Fibroblast of lung (primary cell): ENCODE data around the gene ITGAE. TPM values are rescaled to one million over a fixed set of nuclear protein-coding genes. Genes with fewer than 3 reads are reported as not detected.
"Not testable (repeated sequence)": the region's sequence is repeated elsewhere in the genome, so short reads cannot be mapped to it uniquely, and the experiment has no call there.

Experiments used
- DNase-seq, 2 donors: peaks; one replicate each; pipeline versions ENCODE4 v3.0.0 to v3.0.0-alpha.2; 2010; ENCODE audit warnings: low read depth in 2 of 2
- H2AFZ ChIP-seq: 2 replicates; pipeline ENCODE4 v1.5.1; 2012; ENCODE audit warnings: low read length, control low read depth, inconsistent platforms
- H3K27ac ChIP-seq: 2 replicates; pipeline ENCODE4 v1.5.1; 2011; ENCODE audit warnings: low read length, control low read depth; ENCODE audit not compliant: insufficient read depth
- H3K27me3 ChIP-seq: 2 replicates; pipeline ENCODE4 v1.5.1; 2011; ENCODE audit warnings: mild to moderate bottlenecking, low read length; ENCODE audit not compliant: control insufficient read depth, insufficient read depth
- H3K36me3 ChIP-seq: 2 replicates; pipeline ENCODE4 v1.5.1; 2011; ENCODE audit warnings: low read length; ENCODE audit not compliant: control insufficient read depth, insufficient read depth
- H3K4me1 ChIP-seq: 2 replicates; pipeline ENCODE4 v1.5.1; 2011; ENCODE audit warnings: low read length; ENCODE audit not compliant: control insufficient read depth, insufficient read depth; ENCODE audit errors: extremely low read depth
- H3K4me2 ChIP-seq: 2 replicates; pipeline ENCODE4 v1.5.1; 2011; ENCODE audit warnings: low read length, control low read depth; ENCODE audit not compliant: insufficient read depth; ENCODE audit errors: extremely low read depth
- H3K4me3 ChIP-seq, 4 experiments: fragments of 200-600 bp in 1 of 4; sonication (generic) in 1 of 4; replicated peaks in 1 of 4; 2 replicates each; pipeline ENCODE4 v1.5.1; 2011 to 2016; ENCODE audit warnings: low read length in 4 of 4, low read depth in 3 of 4, mild to moderate bottlenecking in 3 of 4, control low read depth in 2 of 4, inconsistent platforms in 1 of 4, mixed read lengths in 1 of 4; ENCODE audit not compliant: insufficient read depth in 1 of 4; ENCODE audit errors: control extremely low read depth in 1 of 4
- H3K79me2 ChIP-seq: 2 replicates; pipeline ENCODE4 v1.5.1; 2012; ENCODE audit warnings: mild to moderate bottlenecking, low read length, inconsistent platforms; ENCODE audit not compliant: control insufficient read depth, insufficient read depth
- H3K9ac ChIP-seq: 2 replicates; pipeline ENCODE4 v1.5.1; 2011; ENCODE audit warnings: mild to moderate bottlenecking, low read length, control low read depth; ENCODE audit not compliant: insufficient read depth
- H3K9me3 ChIP-seq: 2 replicates; pipeline ENCODE4 v1.5.1; 2012; ENCODE audit warnings: low read depth, low read length; ENCODE audit not compliant: control insufficient read depth, insufficient read depth
- H4K20me1 ChIP-seq: 2 replicates; pipeline ENCODE4 v1.5.1; 2011; ENCODE audit warnings: low read length; ENCODE audit not compliant: control insufficient read depth, insufficient read depth; ENCODE audit errors: extremely low read depth
- CTCF ChIP-seq, 2 donors: IDR thresholded peaks in 1 of 2; conservative IDR thresholded peaks in 1 of 2; 1 replicate in 1 of 2; 2 replicates in 1 of 2; pipeline ENCODE4 v1.5.1; 2011 to 2012; ENCODE audit warnings: low read length in 2 of 2, control low read depth in 1 of 2, inconsistent platforms in 1 of 2, low read depth in 1 of 2, mild to moderate bottlenecking in 1 of 2
- EZH2 ChIP-seq: IDR thresholded peaks from 2 replicates; pipeline ENCODE4 v1.5.1; 2012; ENCODE audit warnings: low read length, control low read depth, mild to moderate bottlenecking; ENCODE audit errors: missing control alignments
- polyA plus RNA-seq, 2 donors: library from polyadenylated mRNA; depleted of rRNA in 1 of 2; stranded (reverse) in 1 of 2; unstranded in 1 of 2; fragments of >200 nt; gene quantifications; 2 replicates each; pipeline ENCODE4 v1.2.1, GENCODE V29; 2011 to 2012; ENCODE audit warnings: missing spikeins in 1 of 2
- total RNA-seq: library from RNA; depleted of rRNA; stranded (reverse); fragments of >200 nt; gene quantifications from 2 replicates; pipeline ENCODE4 v1.2.1, GENCODE V29; 2014

The ITGAE gene
- total and polyA plus RNA-seq, 2 donors (not counting 1 experiment from before 2014, with no cell fraction given), result 29.7 to 72.5 TPM

- no peak overlapping the region for H3K27ac ChIP-seq
- H4K20me1 ChIP-seq, result no peaks in the 10 kb centered on the region
- H3K36me3 ChIP-seq, result peaks cover 3% of the 10 kb centered on the region
- H3K27me3 ChIP-seq, result no peaks in the 10 kb centered on the region
- H3K4me1 ChIP-seq, result no peaks in the 10 kb centered on the region
- no peak overlapping the region for H3K4me3 ChIP-seq
- no peaks in the 10 kb centered on the region for H3K9me3 ChIP-seq
- DNase-seq, result peak in 1 of 2 donors; percentile 43
- no peak overlapping the region for H3K9ac ChIP-seq
- H3K4me2 ChIP-seq, result no peak overlapping the region
- H2AFZ ChIP-seq, result no peak overlapping the region
- TF ChIP-seq EZH2 (no peak), CTCF (conservative IDR thresholded peaks at IDR 0.05 in 1 of 2, IDR thresholded peaks at IDR 0.05 in 1 of 2; ENCODE audit: low read depth in 1 of 2, low read length in 2 of 2) (no peak)
- H3K79me2 ChIP-seq, result no peaks in the 10 kb centered on the region
Observed at GRCh38 chr17:3712811-3713463, 88.1 kb downstream of the ITGAE start.

GRCh38 chr17:3710951-3711383, 90.0 kb downstream of the ITGAE start:
- no peaks in the 10 kb centered on the region for H3K9me3 ChIP-seq
- no peaks in the 10 kb centered on the region for H3K27me3 ChIP-seq
- no peak overlapping the region for H3K4me3 ChIP-seq
- no peaks in the 10 kb centered on the region for H3K36me3 ChIP-seq
- TF ChIP-seq EZH2, result no peak
- TF ChIP-seq CTCF (conservative IDR thresholded peaks at IDR 0.05 in 1 of 2, IDR thresholded peaks at IDR 0.05 in 1 of 2; ENCODE audit: low read depth in 1 of 2, low read length in 2 of 2), result no peak
- no peak overlapping the region for H2AFZ ChIP-seq
- no peak overlapping the region for H3K9ac ChIP-seq
- H3K4me2 ChIP-seq, result no peak overlapping the region
- no peaks in the 10 kb centered on the region for H4K20me1 ChIP-seq
- no peak overlapping the region for H3K27ac ChIP-seq
- peak; percentile 52 to 73 for DNase-seq
- no peaks in the 10 kb centered on the region for H3K79me2 ChIP-seq
- H3K4me1 ChIP-seq, result no peaks in the 10 kb centered on the region

GRCh38 chr17:3708366-3708765, 92.6 kb downstream of the ITGAE start:
- H3K4me1 ChIP-seq, result no peaks in the 10 kb centered on the region
- H3K9me3 ChIP-seq, result no peaks in the 10 kb centered on the region
- H3K27me3 ChIP-seq, result no peaks in the 10 kb centered on the region
- H3K36me3 ChIP-seq, result no peaks in the 10 kb centered on the region
- no peak overlapping the region for H3K4me3 ChIP-seq
- no peaks in the 10 kb centered on the region for H3K79me2 ChIP-seq
- no peak for TF ChIP-seq CTCF (conservative IDR thresholded peaks at IDR 0.05 in 1 of 2, IDR thresholded peaks at IDR 0.05 in 1 of 2; ENCODE audit: low read depth in 1 of 2, low read length in 2 of 2)
- no peak for TF ChIP-seq EZH2
- DNase-seq, result no peak
- H3K27ac ChIP-seq, result no peak overlapping the region
- no peaks in the 10 kb centered on the region for H4K20me1 ChIP-seq
- H3K9ac ChIP-seq, result no peak overlapping the region
- H3K4me2 ChIP-seq, result no peak overlapping the region
- H2AFZ ChIP-seq, result no peak overlapping the region

- not testable (repeated sequence) for H3K36me3 ChIP-seq, H3K4me3 ChIP-seq, H3K4me2 ChIP-seq, H3K79me2 ChIP-seq, H2AFZ ChIP-seq, H3K9me3 ChIP-seq, H4K20me1 ChIP-seq, H3K27me3 ChIP-seq, DNase-seq, H3K4me1 ChIP-seq, H3K9ac ChIP-seq, H3K27ac ChIP-seq
Observed at GRCh38 chr17:3705718-3705984, 95.3 kb downstream of the ITGAE start.
